H1 (cell line): Measurements from ENCODE around the gene NLRC3. TPM values are rescaled to one million over a fixed set of nuclear protein-coding genes. Genes with fewer than 3 reads are reported as not detected.

ENCODE experiments used
- CTBP2 ChIP-seq: IDR thresholded peaks from 2 replicates; pipeline ENCODE4 v1.7.0; 2011; ENCODE audit warnings: borderline replicate concordance, mild to moderate bottlenecking, moderate library complexity, mixed read lengths, low read length; ENCODE audit not compliant: insufficient read depth, insufficient read length
- EGR1 ChIP-seq: IDR thresholded peaks from 2 replicates; pipeline ENCODE4 v1.6.1; 2011; ENCODE audit warnings: low read depth, low read length, borderline replicate concordance
- POU5F1 ChIP-seq: IDR thresholded peaks from 2 replicates; pipeline ENCODE4 v1.6.1; 2011; ENCODE audit warnings: low read depth, mild to moderate bottlenecking, low read length, moderate library complexity
- polyA plus RNA-seq, 7 experiments: library from polyadenylated mRNA; depleted of rRNA in 3 of 7; stranded (reverse) in 5 of 7; unstranded in 2 of 7; fragments of >200 nt in 5 of 7; fragments of 200-250 nt in 2 of 7; gene quantifications; 1 replicate in 5 of 7; 2 replicates in 1 of 7; 4 replicates in 1 of 7; pipeline versions ENCODE4 v1.2.1 to v1.2.3, GENCODE V29; 2011 to 2013; ENCODE audit warnings: missing spikeins in 2 of 7, mixed read lengths in 2 of 7
- total RNA-seq: library from RNA; stranded (reverse); fragmentation: NEBNext Ultra II Directional; extraction: Animal tissue kit (Norgen Biotek cat#: 25700); gene quantifications from 2 replicates; pipeline ENCODE4 v1.2.1, GENCODE V29; 2021
- TF ChIP-seq, protein P1 (sequence below): IDR thresholded peaks from 2 replicates; pipeline ENCODE4 v1.6.1; 2011; ENCODE audit warnings: low read length, improper control_type of control experiment

Gene NLRC3
- total and polyA plus RNA-seq, 2 of the 8 experiments (the other 6 are each of a cell fraction or from before 2014, with no cell fraction given) = 0.18 to 0.20 TPM

DNA sequence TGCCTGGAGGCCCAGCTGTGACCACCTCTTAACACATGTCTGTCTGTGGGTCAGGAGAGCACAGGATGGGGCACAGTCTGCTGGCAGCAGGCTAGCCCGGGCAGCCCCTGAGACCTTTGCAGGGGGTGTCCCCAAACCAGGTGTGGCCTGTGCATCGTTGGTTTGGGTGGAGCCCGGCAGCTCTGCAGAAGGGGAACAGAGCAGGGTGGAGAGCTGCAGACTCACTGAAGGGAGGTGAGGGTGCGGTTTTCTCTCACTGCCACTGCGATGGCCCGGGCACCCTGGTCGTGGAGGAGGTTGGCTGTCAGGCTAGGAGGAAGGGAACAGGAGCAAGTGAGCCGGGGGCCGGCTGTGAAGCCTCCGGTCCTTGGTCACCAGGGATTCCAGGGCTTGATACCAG lies 28.8 kb downstream of the NLRC3 start (continued):
- TF ChIP-seq POU5F1 (no peak), EGR1 (no peak), CTBP2 (no peak)
- TF ChIP-seq, protein P1, sequence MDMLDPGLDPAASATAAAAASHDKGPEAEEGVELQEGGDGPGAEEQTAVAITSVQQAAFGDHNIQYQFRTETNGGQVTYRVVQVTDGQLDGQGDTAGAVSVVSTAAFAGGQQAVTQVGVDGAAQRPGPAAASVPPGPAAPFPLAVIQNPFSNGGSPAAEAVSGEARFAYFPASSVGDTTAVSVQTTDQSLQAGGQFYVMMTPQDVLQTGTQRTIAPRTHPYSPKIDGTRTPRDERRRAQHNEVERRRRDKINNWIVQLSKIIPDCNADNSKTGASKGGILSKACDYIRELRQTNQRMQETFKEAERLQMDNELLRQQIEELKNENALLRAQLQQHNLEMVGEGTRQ = no peak
